Measurements from ENCODE around the gene CDKAL1. TPM values are rescaled to one million over a fixed set of nuclear protein-coding genes. Genes with fewer than 3 reads are reported as not detected.

CDKAL1 gene
- total and polyA plus RNA-seq, 2 of the 8 experiments (the other 6 are each of a cell fraction or from before 2014, with no cell fraction given) = 8.4 to 24.6 TPM

GRCh38 chr6:21241231-21242130, 707.2 kb downstream of the CDKAL1 start (continued):
- TF ChIP-seq CHD7 (IDR thresholded peaks at IDR 0.05; ENCODE audit: insufficient replicate concordance, low read length) (no peak), ATF2 (IDR thresholded peaks at IDR 0.05; ENCODE audit: low read length) (no peak), SAP30 (IDR thresholded peaks at IDR 0.05; ENCODE audit: insufficient read depth, insufficient replicate concordance, low read length) (no peak), TEAD4 (IDR thresholded peaks at IDR 0.05; ENCODE audit: low read depth, low read length) (no peak), YY1 (IDR thresholded peaks at IDR 0.05; ENCODE audit: low read depth, low read length) (no peak), EZH2 (IDR thresholded peaks at IDR 0.05; ENCODE audit: low read depth, low read length, severe bottlenecking) (no peak)

All from H1 (cell line).